ENCODE measurements around the gene SLC39A11.

SLC39A11 gene

GRCh38 chr17:72751746-72752145, 340.7 kb downstream of the SLC39A11 start:
- H3K27ac ChIP-seq (ENCODE audit: low read depth, low read length): no peak overlapping the region
- H3K36me3 ChIP-seq (ENCODE audit: control insufficient read depth in 5 of 5, insufficient read depth in 5 of 5, low read length in 5 of 5): peaks cover 0 to 2% (median 0%) of the 10 kb centered on the region in 5 donors
- H3K4me3 ChIP-seq (ENCODE audit: low read depth in 1 of 5, low read length in 5 of 5): no peak overlapping the region
- H3K27me3 ChIP-seq (ENCODE audit: control insufficient read depth in 5 of 5, insufficient read depth in 4 of 5, low read length in 5 of 5): no peaks in the 10 kb centered on the region
- peaks cover 0 to 6% (median 3%) of the 10 kb centered on the region in 5 donors for H3K9me3 ChIP-seq (ENCODE audit: control insufficient read depth in 5 of 5, low read length in 5 of 5)
- H3K4me1 ChIP-seq (ENCODE audit: control insufficient read depth in 5 of 5, insufficient read depth in 5 of 5, low read length in 5 of 5): peaks cover 0 to 3% (median 0%) of the 10 kb centered on the region in 5 donors
- H3K9ac ChIP-seq (ENCODE audit: low read length in 5 of 5): no peak overlapping the region

- Histone ChIP-seq H3K36me3 (ENCODE audit: control insufficient read depth in 5 of 5, insufficient read depth in 5 of 5, low read length in 5 of 5) (no peaks in the 10 kb centered on the region), H3K4me3 (ENCODE audit: low read depth in 1 of 5, low read length in 5 of 5) (no peak overlapping the region), H3K9ac (ENCODE audit: low read length in 5 of 5) (no peak overlapping the region), H3K27me3 (ENCODE audit: control insufficient read depth in 5 of 5, insufficient read depth in 4 of 5, low read length in 5 of 5) (no peaks in the 10 kb centered on the region), H3K27ac (ENCODE audit: low read depth, low read length) (no peak overlapping the region), H3K4me1 (ENCODE audit: control insufficient read depth in 5 of 5, insufficient read depth in 5 of 5, low read length in 5 of 5) (peaks cover 0 to 3% (median 0%) of the 10 kb centered on the region in 5 donors), H3K9me3 (ENCODE audit: control insufficient read depth in 5 of 5, low read length in 5 of 5) (no peaks in the 10 kb centered on the region)
These were observed 343.3 kb downstream of the SLC39A11 start for GRCh38 chr17:72749119-72749572.

- H3K4me3 ChIP-seq (ENCODE audit: low read depth in 1 of 5, low read length in 5 of 5): no peak overlapping the region
- no peaks in the 10 kb centered on the region for H3K27me3 ChIP-seq (ENCODE audit: control insufficient read depth in 5 of 5, insufficient read depth in 4 of 5, low read length in 5 of 5)
- peaks cover 0 to 3% (median 0%) of the 10 kb centered on the region in 5 donors for H3K4me1 ChIP-seq (ENCODE audit: control insufficient read depth in 5 of 5, insufficient read depth in 5 of 5, low read length in 5 of 5)
- no peaks in the 10 kb centered on the region for H3K9me3 ChIP-seq (ENCODE audit: control insufficient read depth in 5 of 5, low read length in 5 of 5)
- H3K36me3 ChIP-seq (ENCODE audit: control insufficient read depth in 5 of 5, insufficient read depth in 5 of 5, low read length in 5 of 5): peaks cover 0 to 3% (median 0%) of the 10 kb centered on the region in 5 donors
- H3K27ac ChIP-seq (ENCODE audit: low read depth, low read length): no peak overlapping the region
- H3K9ac ChIP-seq (ENCODE audit: low read length in 5 of 5): no peak overlapping the region
These were observed 345.0 kb downstream of the SLC39A11 start for GRCh38 chr17:72747501-72747900.

- Histone ChIP-seq H3K9me3 (ENCODE audit: control insufficient read depth in 5 of 5, low read length in 5 of 5) (no peaks in the 10 kb centered on the region), H3K4me3 (ENCODE audit: low read depth in 1 of 5, low read length in 5 of 5) (no peak overlapping the region), H3K27ac (ENCODE audit: low read depth, low read length) (no peak overlapping the region), H3K36me3 (ENCODE audit: control insufficient read depth in 5 of 5, insufficient read depth in 5 of 5, low read length in 5 of 5) (peaks cover 0 to 3% (median 0%) of the 10 kb centered on the region in 5 donors), H3K9ac (ENCODE audit: low read length in 5 of 5) (no peak overlapping the region), H3K27me3 (ENCODE audit: control insufficient read depth in 5 of 5, insufficient read depth in 4 of 5, low read length in 5 of 5) (no peaks in the 10 kb centered on the region), H3K4me1 (ENCODE audit: control insufficient read depth in 5 of 5, insufficient read depth in 5 of 5, low read length in 5 of 5) (peaks cover 0 to 3% (median 0%) of the 10 kb centered on the region in 5 donors)
These were observed 347.2 kb downstream of the SLC39A11 start for GRCh38 chr17:72745241-72745640.

GRCh38 chr17:72743037-72743467, 349.4 kb downstream of the SLC39A11 start:
- Histone ChIP-seq H3K9me3 (ENCODE audit: control insufficient read depth in 5 of 5, low read length in 5 of 5) (no peaks in the 10 kb centered on the region), H3K27ac (ENCODE audit: low read depth, low read length) (no peak overlapping the region), H3K27me3 (ENCODE audit: control insufficient read depth in 5 of 5, insufficient read depth in 4 of 5, low read length in 5 of 5) (no peaks in the 10 kb centered on the region), H3K4me1 (ENCODE audit: control insufficient read depth in 5 of 5, insufficient read depth in 5 of 5, low read length in 5 of 5) (peaks cover 0 to 3% (median 0%) of the 10 kb centered on the region in 5 donors), H3K36me3 (ENCODE audit: control insufficient read depth in 5 of 5, insufficient read depth in 5 of 5, low read length in 5 of 5) (peaks cover 0 to 7% (median 0%) of the 10 kb centered on the region in 5 donors), H3K9ac (ENCODE audit: low read length in 5 of 5) (no peak overlapping the region), H3K4me3 (ENCODE audit: low read depth in 1 of 5, low read length in 5 of 5) (no peak overlapping the region)

GRCh38 chr17:72737151-72737690, 355.3 kb downstream of the SLC39A11 start:
- no peak overlapping the region for H3K4me3 ChIP-seq (ENCODE audit: low read depth in 1 of 5, low read length in 5 of 5)
- peaks cover 0 to 34% (median 23%) of the 10 kb centered on the region in 5 donors for H3K36me3 ChIP-seq (ENCODE audit: control insufficient read depth in 5 of 5, insufficient read depth in 5 of 5, low read length in 5 of 5)
- no peaks in the 10 kb centered on the region for H3K27me3 ChIP-seq (ENCODE audit: control insufficient read depth in 5 of 5, insufficient read depth in 4 of 5, low read length in 5 of 5)
- no peak overlapping the region for H3K9ac ChIP-seq (ENCODE audit: low read length in 5 of 5)
- no peaks in the 10 kb centered on the region for H3K4me1 ChIP-seq (ENCODE audit: control insufficient read depth in 5 of 5, insufficient read depth in 5 of 5, low read length in 5 of 5)
- H3K9me3 ChIP-seq (ENCODE audit: control insufficient read depth in 5 of 5, low read length in 5 of 5): no peaks in the 10 kb centered on the region
- H3K27ac ChIP-seq (ENCODE audit: low read depth, low read length): no peak overlapping the region

- Histone ChIP-seq H3K9ac (ENCODE audit: low read length in 5 of 5) (no peak overlapping the region), H3K27me3 (ENCODE audit: control insufficient read depth in 5 of 5, insufficient read depth in 4 of 5, low read length in 5 of 5) (no peaks in the 10 kb centered on the region), H3K27ac (ENCODE audit: low read depth, low read length) (no peak overlapping the region), H3K4me3 (ENCODE audit: low read depth in 1 of 5, low read length in 5 of 5) (no peak overlapping the region), H3K36me3 (ENCODE audit: control insufficient read depth in 5 of 5, insufficient read depth in 5 of 5, low read length in 5 of 5) (peaks cover 0 to 34% (median 23%) of the 10 kb centered on the region in 5 donors), H3K9me3 (ENCODE audit: control insufficient read depth in 5 of 5, low read length in 5 of 5) (no peaks in the 10 kb centered on the region), H3K4me1 (ENCODE audit: control insufficient read depth in 5 of 5, insufficient read depth in 5 of 5, low read length in 5 of 5) (no peaks in the 10 kb centered on the region)
These were observed 356.9 kb downstream of the SLC39A11 start for GRCh38 chr17:72735592-72735991.

GRCh38 chr17:72735048-72735447, 357.4 kb downstream of the SLC39A11 start:
- Histone ChIP-seq H3K27me3 (ENCODE audit: control insufficient read depth in 5 of 5, insufficient read depth in 4 of 5, low read length in 5 of 5) (no peaks in the 10 kb centered on the region), H3K27ac (ENCODE audit: low read depth, low read length) (no peak overlapping the region), H3K9me3 (ENCODE audit: control insufficient read depth in 5 of 5, low read length in 5 of 5) (no peaks in the 10 kb centered on the region), H3K4me1 (ENCODE audit: control insufficient read depth in 5 of 5, insufficient read depth in 5 of 5, low read length in 5 of 5) (no peaks in the 10 kb centered on the region), H3K4me3 (ENCODE audit: low read depth in 1 of 5, low read length in 5 of 5) (no peak overlapping the region), H3K36me3 (ENCODE audit: control insufficient read depth in 5 of 5, insufficient read depth in 5 of 5, low read length in 5 of 5) (peaks cover 0 to 34% (median 23%) of the 10 kb centered on the region in 5 donors), H3K9ac (ENCODE audit: low read length in 5 of 5) (no peak overlapping the region)

GRCh38 chr17:72734613-72735012, 357.9 kb downstream of the SLC39A11 start:
- H3K27ac ChIP-seq (ENCODE audit: low read depth, low read length): no peak overlapping the region
- H3K9me3 ChIP-seq (ENCODE audit: control insufficient read depth in 5 of 5, low read length in 5 of 5): no peaks in the 10 kb centered on the region
- H3K9ac ChIP-seq (ENCODE audit: low read length in 5 of 5): no peak overlapping the region
- H3K27me3 ChIP-seq (ENCODE audit: control insufficient read depth in 5 of 5, insufficient read depth in 4 of 5, low read length in 5 of 5): no peaks in the 10 kb centered on the region
- peaks cover 0 to 34% (median 23%) of the 10 kb centered on the region in 5 donors for H3K36me3 ChIP-seq (ENCODE audit: control insufficient read depth in 5 of 5, insufficient read depth in 5 of 5, low read length in 5 of 5)
- H3K4me3 ChIP-seq (ENCODE audit: low read depth in 1 of 5, low read length in 5 of 5): no peak overlapping the region
- no peaks in the 10 kb centered on the region for H3K4me1 ChIP-seq (ENCODE audit: control insufficient read depth in 5 of 5, insufficient read depth in 5 of 5, low read length in 5 of 5)

- Histone ChIP-seq H3K9me3 (ENCODE audit: control insufficient read depth in 5 of 5, low read length in 5 of 5) (no peaks in the 10 kb centered on the region), H3K27me3 (ENCODE audit: control insufficient read depth in 5 of 5, insufficient read depth in 4 of 5, low read length in 5 of 5) (no peaks in the 10 kb centered on the region), H3K36me3 (ENCODE audit: control insufficient read depth in 5 of 5, insufficient read depth in 5 of 5, low read length in 5 of 5) (peaks cover 0 to 34% (median 23%) of the 10 kb centered on the region in 5 donors), H3K27ac (ENCODE audit: low read depth, low read length) (no peak overlapping the region), H3K4me1 (ENCODE audit: control insufficient read depth in 5 of 5, insufficient read depth in 5 of 5, low read length in 5 of 5) (no peaks in the 10 kb centered on the region), H3K4me3 (ENCODE audit: low read depth in 1 of 5, low read length in 5 of 5) (no peak overlapping the region), H3K9ac (ENCODE audit: low read length in 5 of 5) (no peak overlapping the region)
These were observed 358.7 kb downstream of the SLC39A11 start for GRCh38 chr17:72733619-72734282.

All from subcutaneous abdominal adipose tissue (tissue), 5 donors.